WTC11 (cell line): ENCODE results near the gene BBS12.

Experiments
- FOXP1 ChIP-seq: sonication (generic); formaldehyde crosslinking; IDR thresholded peaks from 2 replicates; pipeline ENCODE4 v1.8.0; 2022; ENCODE audit warnings: missing genetic modification reagents, mild to moderate bottlenecking, moderate library complexity, borderline replicate concordance
- NR3C1 ChIP-seq: sonication (generic); formaldehyde crosslinking; conservative IDR thresholded peaks from 2 replicates; pipeline ENCODE4 v1.8.1; 2023; ENCODE audit warnings: low read depth, mild to moderate bottlenecking, missing genetic modification reagents
- PRRX2 ChIP-seq: fragments of 250-450 bp; sonication (Bioruptor Pico); IDR thresholded peaks from 2 replicates; pipeline ENCODE4 v1.8.0; 2021; ENCODE audit warnings: mild to moderate bottlenecking
- TF ChIP-seq, protein P1 (sequence below): sonication (generic); formaldehyde crosslinking; IDR thresholded peaks from 2 replicates; pipeline ENCODE4 v1.8.1; 2022; ENCODE audit warnings: low read depth, mild to moderate bottlenecking, moderate library complexity, missing genetic modification reagents, borderline replicate concordance
- TF ChIP-seq, protein P2 (sequence below): sonication (generic); formaldehyde crosslinking; IDR thresholded peaks from 2 replicates; pipeline ENCODE4 v1.8.1; 2023; ENCODE audit warnings: mild to moderate bottlenecking, missing genetic modification reagents, moderate library complexity
- TF ChIP-seq, protein P3 (sequence below): fragments of 250-450 bp; sonication (Bioruptor Pico); IDR thresholded peaks from 2 replicates; pipeline ENCODE4 v2.1.2; 2022; ENCODE audit warnings: mild to moderate bottlenecking, moderate library complexity
- TF ChIP-seq, protein P4 (sequence below): sonication (generic); formaldehyde crosslinking; IDR thresholded peaks from 2 replicates; pipeline ENCODE4 v1.8.1; 2023; ENCODE audit warnings: mild to moderate bottlenecking, missing genetic modification reagents, moderate library complexity
- TF ChIP-seq, protein P5 (sequence below): sonication (generic); formaldehyde crosslinking; IDR thresholded peaks from 2 replicates; pipeline ENCODE4 v1.8.1; 2022; ENCODE audit warnings: mild to moderate bottlenecking, missing genetic modification reagents, moderate library complexity, borderline replicate concordance
- TF ChIP-seq, protein P6 (sequence below): fragments of 200-600 bp; IDR thresholded peaks from 2 replicates; pipeline ENCODE4 v1.8.0; 2022; ENCODE audit warnings: antibody characterized with exemption

DNA sequence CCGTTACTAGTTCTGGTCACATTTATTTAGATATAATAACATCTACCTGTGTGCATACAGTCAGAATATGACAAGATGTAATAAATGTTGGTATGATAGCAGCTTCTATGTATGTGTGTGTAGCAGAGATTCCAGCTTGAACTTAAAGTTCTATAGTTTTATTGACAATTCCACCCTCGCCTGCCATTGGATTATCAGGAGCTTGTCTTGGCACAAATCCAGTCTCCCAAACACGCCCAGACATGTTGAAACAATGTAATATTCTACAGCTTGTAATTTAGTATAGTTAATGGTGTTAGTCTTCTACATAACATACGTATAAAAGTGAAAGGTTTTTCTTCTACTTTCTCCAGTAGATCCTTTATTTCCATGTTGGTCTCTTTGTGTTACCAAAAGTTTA is 44.4 kb downstream of the BBS12 start:
- TF ChIP-seq, protein P1, sequence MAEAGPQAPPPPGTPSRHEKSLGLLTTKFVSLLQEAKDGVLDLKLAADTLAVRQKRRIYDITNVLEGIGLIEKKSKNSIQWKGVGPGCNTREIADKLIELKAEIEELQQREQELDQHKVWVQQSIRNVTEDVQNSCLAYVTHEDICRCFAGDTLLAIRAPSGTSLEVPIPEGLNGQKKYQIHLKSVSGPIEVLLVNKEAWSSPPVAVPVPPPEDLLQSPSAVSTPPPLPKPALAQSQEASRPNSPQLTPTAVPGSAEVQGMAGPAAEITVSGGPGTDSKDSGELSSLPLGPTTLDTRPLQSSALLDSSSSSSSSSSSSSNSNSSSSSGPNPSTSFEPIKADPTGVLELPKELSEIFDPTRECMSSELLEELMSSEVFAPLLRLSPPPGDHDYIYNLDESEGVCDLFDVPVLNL (CRISPR knock-in tag), result no peak
- TF ChIP-seq, protein P2, sequence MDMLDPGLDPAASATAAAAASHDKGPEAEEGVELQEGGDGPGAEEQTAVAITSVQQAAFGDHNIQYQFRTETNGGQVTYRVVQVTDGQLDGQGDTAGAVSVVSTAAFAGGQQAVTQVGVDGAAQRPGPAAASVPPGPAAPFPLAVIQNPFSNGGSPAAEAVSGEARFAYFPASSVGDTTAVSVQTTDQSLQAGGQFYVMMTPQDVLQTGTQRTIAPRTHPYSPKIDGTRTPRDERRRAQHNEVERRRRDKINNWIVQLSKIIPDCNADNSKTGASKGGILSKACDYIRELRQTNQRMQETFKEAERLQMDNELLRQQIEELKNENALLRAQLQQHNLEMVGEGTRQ, result no peak
- TF ChIP-seq, protein P3, sequence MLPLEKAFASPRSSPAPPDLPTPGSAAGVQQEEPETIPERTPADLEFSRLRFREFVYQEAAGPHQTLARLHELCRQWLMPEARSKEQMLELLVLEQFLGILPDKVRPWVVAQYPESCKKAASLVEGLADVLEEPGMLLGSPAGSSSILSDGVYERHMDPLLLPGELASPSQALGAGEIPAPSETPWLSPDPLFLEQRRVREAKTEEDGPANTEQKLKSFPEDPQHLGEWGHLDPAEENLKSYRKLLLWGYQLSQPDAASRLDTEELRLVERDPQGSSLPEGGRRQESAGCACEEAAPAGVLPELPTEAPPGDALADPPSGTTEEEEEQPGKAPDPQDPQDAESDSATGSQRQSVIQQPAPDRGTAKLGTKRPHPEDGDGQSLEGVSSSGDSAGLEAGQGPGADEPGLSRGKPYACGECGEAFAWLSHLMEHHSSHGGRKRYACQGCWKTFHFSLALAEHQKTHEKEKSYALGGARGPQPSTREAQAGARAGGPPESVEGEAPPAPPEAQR, result no peak
- TF ChIP-seq PRRX2 (CRISPR knock-in tag), result no peak
- TF ChIP-seq, protein P4, sequence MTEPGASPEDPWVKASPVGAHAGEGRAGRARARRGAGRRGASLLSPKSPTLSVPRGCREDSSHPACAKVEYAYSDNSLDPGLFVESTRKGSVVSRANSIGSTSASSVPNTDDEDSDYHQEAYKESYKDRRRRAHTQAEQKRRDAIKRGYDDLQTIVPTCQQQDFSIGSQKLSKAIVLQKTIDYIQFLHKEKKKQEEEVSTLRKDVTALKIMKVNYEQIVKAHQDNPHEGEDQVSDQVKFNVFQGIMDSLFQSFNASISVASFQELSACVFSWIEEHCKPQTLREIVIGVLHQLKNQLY (CRISPR knock-in tag), result no peak
- no peak for TF ChIP-seq FOXP1 (CRISPR knock-in tag)
- TF ChIP-seq NR3C1 (CRISPR knock-in tag), result no peak
- TF ChIP-seq, protein P5, sequence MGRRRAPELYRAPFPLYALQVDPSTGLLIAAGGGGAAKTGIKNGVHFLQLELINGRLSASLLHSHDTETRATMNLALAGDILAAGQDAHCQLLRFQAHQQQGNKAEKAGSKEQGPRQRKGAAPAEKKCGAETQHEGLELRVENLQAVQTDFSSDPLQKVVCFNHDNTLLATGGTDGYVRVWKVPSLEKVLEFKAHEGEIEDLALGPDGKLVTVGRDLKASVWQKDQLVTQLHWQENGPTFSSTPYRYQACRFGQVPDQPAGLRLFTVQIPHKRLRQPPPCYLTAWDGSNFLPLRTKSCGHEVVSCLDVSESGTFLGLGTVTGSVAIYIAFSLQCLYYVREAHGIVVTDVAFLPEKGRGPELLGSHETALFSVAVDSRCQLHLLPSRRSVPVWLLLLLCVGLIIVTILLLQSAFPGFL, result no peak
- TF ChIP-seq, protein P6, sequence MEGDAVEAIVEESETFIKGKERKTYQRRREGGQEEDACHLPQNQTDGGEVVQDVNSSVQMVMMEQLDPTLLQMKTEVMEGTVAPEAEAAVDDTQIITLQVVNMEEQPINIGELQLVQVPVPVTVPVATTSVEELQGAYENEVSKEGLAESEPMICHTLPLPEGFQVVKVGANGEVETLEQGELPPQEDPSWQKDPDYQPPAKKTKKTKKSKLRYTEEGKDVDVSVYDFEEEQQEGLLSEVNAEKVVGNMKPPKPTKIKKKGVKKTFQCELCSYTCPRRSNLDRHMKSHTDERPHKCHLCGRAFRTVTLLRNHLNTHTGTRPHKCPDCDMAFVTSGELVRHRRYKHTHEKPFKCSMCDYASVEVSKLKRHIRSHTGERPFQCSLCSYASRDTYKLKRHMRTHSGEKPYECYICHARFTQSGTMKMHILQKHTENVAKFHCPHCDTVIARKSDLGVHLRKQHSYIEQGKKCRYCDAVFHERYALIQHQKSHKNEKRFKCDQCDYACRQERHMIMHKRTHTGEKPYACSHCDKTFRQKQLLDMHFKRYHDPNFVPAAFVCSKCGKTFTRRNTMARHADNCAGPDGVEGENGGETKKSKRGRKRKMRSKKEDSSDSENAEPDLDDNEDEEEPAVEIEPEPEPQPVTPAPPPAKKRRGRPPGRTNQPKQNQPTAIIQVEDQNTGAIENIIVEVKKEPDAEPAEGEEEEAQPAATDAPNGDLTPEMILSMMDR, result no peak
